Measurements from ENCODE around the gene IGFBP7.

IGFBP7 gene

GRCh38 chr4:57104706-57105560, 5.3 kb downstream of the IGFBP7 start:
- Histone ChIP-seq H3K27me3 (ENCODE audit: control insufficient read depth, low read length) (no peaks in the 10 kb centered on the region), H3K79me2 (ENCODE audit: control insufficient read depth, low read length) (no peaks in the 10 kb centered on the region), H4K20me1 (ENCODE audit: control insufficient read depth, insufficient read depth, low read depth, low read length) (no peaks in the 10 kb centered on the region), H3K27ac (ENCODE audit: low read depth, low read length) (no peak overlapping the region), H3K4me3 (ENCODE audit: low read length) (no peak overlapping the region), H3K36me3 (ENCODE audit: control insufficient read depth, low read length) (no peaks in the 10 kb centered on the region), H3K4me1 (ENCODE audit: control insufficient read depth, low read length) (no peaks in the 10 kb centered on the region), H3K4me2 (ENCODE audit: low read length) (no peak overlapping the region), H3K9me2 (replicated peaks; ENCODE audit: control insufficient read depth, low read length) (no peaks in the 10 kb centered on the region), H3K9me3 (ENCODE audit: control insufficient read depth, insufficient read depth, low read length) (no peaks in the 10 kb centered on the region), H3F3A (ENCODE audit: control insufficient read depth, insufficient read depth) (no peaks in the 10 kb centered on the region)
- no peak for TF ChIP-seq CTCF (IDR thresholded peaks at IDR 0.05; ENCODE audit: low read depth, low read length, poor library complexity, severe bottlenecking)
- no peak for TF ChIP-seq EZH2phosphoT487 (IDR thresholded peaks at IDR 0.05; ENCODE audit: borderline replicate concordance, low read length)

GRCh38 chr4:57103051-57103450, 7.1 kb downstream of the IGFBP7 start:
- no peaks in the 10 kb centered on the region for H3K9me2 ChIP-seq (replicated peaks; ENCODE audit: control insufficient read depth, low read length)
- no peak overlapping the region for H3K4me3 ChIP-seq (ENCODE audit: low read length)
- no peaks in the 10 kb centered on the region for H3K4me1 ChIP-seq (ENCODE audit: control insufficient read depth, low read length)
- no peaks in the 10 kb centered on the region for H3K27me3 ChIP-seq (ENCODE audit: control insufficient read depth, low read length)
- H3F3A ChIP-seq (ENCODE audit: control insufficient read depth, insufficient read depth), result no peaks in the 10 kb centered on the region
- H3K4me2 ChIP-seq (ENCODE audit: low read length), result no peak overlapping the region
- H3K27ac ChIP-seq (ENCODE audit: low read depth, low read length), result no peak overlapping the region
- no peaks in the 10 kb centered on the region for H3K9me3 ChIP-seq (ENCODE audit: control insufficient read depth, insufficient read depth, low read length)
- no peaks in the 10 kb centered on the region for H4K20me1 ChIP-seq (ENCODE audit: control insufficient read depth, insufficient read depth, low read depth, low read length)
- H3K79me2 ChIP-seq (ENCODE audit: control insufficient read depth, low read length), result no peaks in the 10 kb centered on the region
- TF ChIP-seq CTCF (IDR thresholded peaks at IDR 0.05; ENCODE audit: low read depth, low read length, poor library complexity, severe bottlenecking), result no peak
- TF ChIP-seq EZH2phosphoT487 (IDR thresholded peaks at IDR 0.05; ENCODE audit: borderline replicate concordance, low read length), result no peak
- H3K36me3 ChIP-seq (ENCODE audit: control insufficient read depth, low read length), result no peaks in the 10 kb centered on the region

- H3F3A ChIP-seq (ENCODE audit: control insufficient read depth, insufficient read depth), result no peaks in the 10 kb centered on the region
Measured at GRCh38 chr4:57102050-57102624, 8.0 kb downstream of the IGFBP7 start.

More at GRCh38 chr4:57102050-57102624, 8.0 kb downstream of the IGFBP7 start:
- Histone ChIP-seq H3K27ac (ENCODE audit: low read depth, low read length) (no peak overlapping the region), H3K4me1 (ENCODE audit: control insufficient read depth, low read length) (no peaks in the 10 kb centered on the region), H3K27me3 (ENCODE audit: control insufficient read depth, low read length) (0 out of 2 replicates have a peak, but pooled peaks cover under 1% of the 10 kb centered on the region), H3K4me2 (ENCODE audit: low read length) (no peak overlapping the region), H3K79me2 (ENCODE audit: control insufficient read depth, low read length) (no peaks in the 10 kb centered on the region), H4K20me1 (ENCODE audit: control insufficient read depth, insufficient read depth, low read depth, low read length) (no peaks in the 10 kb centered on the region), H3K9me2 (replicated peaks; ENCODE audit: control insufficient read depth, low read length) (no peaks in the 10 kb centered on the region), H3K9me3 (ENCODE audit: control insufficient read depth, insufficient read depth, low read length) (no peaks in the 10 kb centered on the region), H3K4me3 (ENCODE audit: low read length) (no peak overlapping the region), H3K36me3 (ENCODE audit: control insufficient read depth, low read length) (no peaks in the 10 kb centered on the region)
- TF ChIP-seq EZH2phosphoT487 (IDR thresholded peaks at IDR 0.05; ENCODE audit: borderline replicate concordance, low read length) (no peak), CTCF (IDR thresholded peaks at IDR 0.05; ENCODE audit: low read depth, low read length, poor library complexity, severe bottlenecking) (no peak)

Measured in DOHH2 (cell line).